Pulmonary artery endothelial cell (primary cell): Measurements from ENCODE around the gene SRGAP3. TPM values are rescaled to one million over a fixed set of nuclear protein-coding genes. Genes with fewer than 3 reads are reported as not detected.

Experiments
- DNase-seq: peaks from one replicate; pipeline ENCODE4 v3.0.0-alpha.2; 2011; ENCODE audit warnings: low read depth, low spot score
- total RNA-seq: library from RNA; depleted of rRNA; stranded (reverse); fragments of >200 nt; gene quantifications from 2 replicates; pipeline ENCODE4 v1.2.3, GENCODE V29; 2014

SRGAP3 gene
- total RNA-seq, 1 donor from 2014 or later: 0.13 TPM

- DNase-seq: no peak
These were observed 24.2 kb downstream of the SRGAP3 start for GRCh38 chr3:9225268-9225667.

DNA sequence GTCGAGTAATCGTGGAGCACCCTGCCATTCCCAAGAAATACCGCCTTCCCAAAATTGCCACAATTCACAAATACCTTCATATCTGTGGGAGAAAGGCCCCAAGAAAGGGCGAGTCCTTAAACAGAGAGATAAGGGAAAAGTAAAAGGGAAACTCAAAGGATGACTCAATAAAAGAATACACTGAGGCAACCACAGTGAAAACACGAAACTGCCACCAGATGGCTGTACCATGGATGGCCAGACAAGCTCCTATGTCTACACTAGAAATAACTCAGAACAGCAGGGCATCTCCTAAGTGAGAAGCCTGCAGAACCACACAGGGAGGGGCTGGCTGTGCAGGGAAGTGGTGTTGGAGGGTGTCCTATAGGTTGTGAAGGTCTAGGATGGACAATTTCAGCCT, 25.0 kb downstream of the SRGAP3 start:
- no peak for DNase-seq

DNA sequence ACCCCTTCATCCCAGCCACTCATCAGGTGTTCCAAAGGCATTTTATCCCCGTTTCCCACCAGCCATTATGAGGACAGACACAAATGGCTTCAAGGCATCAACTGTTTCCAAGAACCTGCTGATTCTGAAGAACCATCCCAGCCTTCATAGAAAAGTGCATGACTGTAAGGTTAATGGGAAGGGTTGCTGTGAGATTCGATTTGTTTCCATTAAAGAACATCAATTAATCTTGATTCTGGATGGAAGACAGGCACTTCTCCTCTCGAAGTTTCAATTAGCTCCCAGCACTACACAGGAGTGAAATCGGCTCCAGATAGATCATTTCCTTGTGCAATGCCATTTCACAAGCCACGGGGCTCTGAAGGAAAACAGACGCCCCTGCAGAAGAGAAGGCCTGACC, 25.8 kb downstream of the SRGAP3 start:
- DNase-seq: no peak

DNA sequence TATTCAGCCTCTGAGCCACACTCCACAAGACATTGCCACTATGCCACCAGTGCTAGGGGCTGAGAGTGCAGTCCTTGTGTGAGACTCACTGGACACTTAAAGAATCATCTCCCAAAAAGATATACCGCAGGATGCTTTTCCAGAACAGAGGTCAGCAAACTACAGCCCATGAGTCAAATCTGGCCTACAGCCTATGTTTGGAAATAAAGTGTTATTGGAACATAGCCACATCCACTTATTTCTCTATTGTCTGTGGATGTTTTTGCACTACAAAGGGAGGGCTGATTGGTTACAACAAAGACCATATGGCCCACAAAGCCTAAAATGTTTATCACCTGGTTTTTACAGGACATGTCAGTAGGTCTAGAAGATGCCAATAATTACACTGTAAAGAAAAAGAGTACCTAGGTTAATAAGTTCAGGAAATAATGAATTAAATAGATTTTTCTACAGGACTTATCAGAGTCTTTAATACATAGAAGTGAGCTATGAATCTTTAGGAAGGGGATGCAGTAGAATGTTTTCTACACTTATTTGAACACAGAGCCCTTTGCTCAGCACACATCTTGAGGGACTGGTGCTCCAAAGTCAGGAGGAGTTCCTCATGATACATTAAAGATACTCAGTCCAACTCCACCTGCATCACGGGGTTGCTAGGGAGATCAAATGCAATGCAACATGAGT, 26.3 kb downstream of the SRGAP3 start:
- DNase-seq: no peak

DNA sequence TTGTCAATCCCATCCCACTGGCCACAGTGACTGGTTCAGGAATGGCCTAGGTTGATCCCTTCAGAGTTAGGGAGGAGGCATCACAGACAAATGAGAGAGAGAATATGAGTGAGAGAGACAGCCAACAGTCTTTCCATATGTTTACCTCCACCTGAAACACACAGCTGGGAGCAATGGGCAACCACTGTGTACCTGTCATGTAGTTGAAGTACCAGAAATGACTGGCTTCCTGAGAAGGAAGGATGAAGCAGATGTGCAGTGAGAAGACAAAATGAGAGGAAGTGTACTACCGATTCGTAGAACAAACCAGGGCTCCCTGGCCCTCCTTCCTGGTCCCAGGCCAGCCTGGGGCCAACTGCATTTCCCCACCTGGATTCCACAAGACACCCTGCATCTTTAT, 27.4 kb downstream of the SRGAP3 start:
- DNase-seq: no peak

DNA sequence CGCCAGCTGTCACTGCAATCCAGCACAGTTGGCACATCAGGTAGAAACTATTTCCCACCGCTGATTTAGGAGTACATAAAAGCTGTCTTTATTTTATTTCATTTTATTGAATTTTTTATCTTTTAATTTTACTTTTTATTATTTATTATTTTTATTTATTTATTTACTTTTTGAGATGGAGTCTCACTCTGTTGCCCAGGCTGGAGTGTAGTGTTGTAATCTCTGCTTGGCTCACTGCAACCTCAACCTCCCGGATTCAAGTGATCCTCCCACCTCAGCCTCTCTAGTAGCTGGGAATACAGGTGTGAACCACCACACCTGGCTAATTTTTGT, 31.0 kb downstream of the SRGAP3 start:
- no peak for DNase-seq

- DNase-seq: no peak
These were observed 31.5 kb downstream of the SRGAP3 start for GRCh38 chr3:9217784-9218513.

DNA sequence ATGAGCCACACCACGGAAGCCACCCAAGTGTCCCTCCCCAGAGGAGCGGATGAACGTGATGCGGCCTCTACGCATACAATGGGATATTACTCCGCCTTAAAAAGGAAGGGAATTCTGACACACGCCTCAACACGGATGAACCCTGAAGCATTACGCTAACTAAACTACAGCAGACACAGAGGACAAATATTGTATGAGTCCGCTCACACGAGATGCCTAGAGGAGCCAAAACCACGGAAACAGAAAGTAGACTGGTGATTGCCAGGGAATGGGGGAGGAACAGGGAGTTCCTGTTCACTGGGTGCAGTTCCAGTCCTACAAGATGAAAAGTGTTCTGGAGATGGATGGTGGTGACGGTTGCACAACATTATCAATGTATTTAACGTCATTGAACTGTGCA, 32.7 kb downstream of the SRGAP3 start:
- DNase-seq: no peak

DNA sequence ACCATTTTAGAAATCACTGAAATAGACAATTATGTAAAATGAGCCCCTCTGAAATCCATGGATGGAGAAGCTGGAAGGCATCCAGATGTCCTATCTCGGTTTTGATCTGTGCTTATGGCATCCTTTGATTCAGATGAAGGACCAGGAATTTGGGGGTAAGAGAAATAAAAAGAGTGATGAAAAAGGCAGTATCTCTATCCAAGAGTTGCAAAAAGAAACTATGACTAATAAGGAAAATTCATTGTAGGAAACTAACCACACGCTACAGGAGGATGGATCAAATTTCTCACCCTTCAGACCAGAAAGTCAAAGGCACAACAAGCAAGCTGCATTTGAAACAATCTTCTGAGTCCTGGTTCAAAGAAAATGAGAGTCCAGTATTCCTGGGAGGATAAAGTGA, 34.8 kb downstream of the SRGAP3 start:
- no peak for DNase-seq

DNA sequence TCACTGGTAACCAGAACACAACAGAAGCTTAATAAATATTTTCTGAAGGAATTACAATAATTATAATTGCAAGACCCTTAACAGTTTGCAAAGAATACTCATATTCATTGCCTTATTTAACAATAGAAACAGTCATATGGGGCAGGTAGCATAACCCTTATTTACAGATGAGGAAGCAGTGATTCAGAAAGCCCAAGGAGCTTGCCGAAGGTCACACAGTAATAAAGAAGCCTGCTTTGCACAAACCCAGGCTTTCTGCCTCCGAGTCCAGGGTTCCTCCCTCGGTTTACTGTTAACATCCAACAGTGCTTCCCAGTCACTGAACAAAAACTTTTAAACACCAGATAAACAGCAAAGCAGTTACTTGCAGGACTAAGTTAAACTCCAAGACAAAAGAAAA, 35.3 kb downstream of the SRGAP3 start:
- no peak for DNase-seq

DNA sequence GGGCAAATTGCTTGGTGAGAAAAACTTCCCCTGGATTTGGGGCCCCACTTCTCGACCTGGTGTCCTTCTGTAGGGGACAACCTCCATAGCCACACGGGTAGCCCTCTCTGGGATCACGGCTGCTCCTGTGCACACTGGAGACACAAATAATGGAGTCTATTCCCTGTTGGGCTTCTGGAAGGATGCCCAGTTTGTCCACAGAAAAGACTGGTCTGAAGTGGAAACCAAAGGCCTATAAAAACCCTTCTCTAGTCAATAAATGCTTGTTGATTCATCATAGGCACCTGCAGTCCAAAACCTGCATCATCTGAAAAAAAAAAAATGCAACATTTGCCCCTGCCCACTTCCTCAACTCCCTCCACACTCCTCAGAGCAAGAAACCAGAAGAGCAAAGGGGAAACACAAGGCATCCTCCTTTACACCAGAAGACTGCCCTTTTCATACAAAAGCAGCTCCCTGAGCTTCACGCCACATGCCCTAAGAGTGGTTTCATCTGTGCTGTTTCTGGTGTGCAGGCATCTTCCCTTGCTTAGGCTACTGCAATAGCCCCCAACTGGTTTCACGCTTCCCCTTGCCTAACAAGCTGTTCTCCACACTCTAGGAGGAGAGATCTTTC, 36.3 kb downstream of the SRGAP3 start:
- no peak for DNase-seq

DNA sequence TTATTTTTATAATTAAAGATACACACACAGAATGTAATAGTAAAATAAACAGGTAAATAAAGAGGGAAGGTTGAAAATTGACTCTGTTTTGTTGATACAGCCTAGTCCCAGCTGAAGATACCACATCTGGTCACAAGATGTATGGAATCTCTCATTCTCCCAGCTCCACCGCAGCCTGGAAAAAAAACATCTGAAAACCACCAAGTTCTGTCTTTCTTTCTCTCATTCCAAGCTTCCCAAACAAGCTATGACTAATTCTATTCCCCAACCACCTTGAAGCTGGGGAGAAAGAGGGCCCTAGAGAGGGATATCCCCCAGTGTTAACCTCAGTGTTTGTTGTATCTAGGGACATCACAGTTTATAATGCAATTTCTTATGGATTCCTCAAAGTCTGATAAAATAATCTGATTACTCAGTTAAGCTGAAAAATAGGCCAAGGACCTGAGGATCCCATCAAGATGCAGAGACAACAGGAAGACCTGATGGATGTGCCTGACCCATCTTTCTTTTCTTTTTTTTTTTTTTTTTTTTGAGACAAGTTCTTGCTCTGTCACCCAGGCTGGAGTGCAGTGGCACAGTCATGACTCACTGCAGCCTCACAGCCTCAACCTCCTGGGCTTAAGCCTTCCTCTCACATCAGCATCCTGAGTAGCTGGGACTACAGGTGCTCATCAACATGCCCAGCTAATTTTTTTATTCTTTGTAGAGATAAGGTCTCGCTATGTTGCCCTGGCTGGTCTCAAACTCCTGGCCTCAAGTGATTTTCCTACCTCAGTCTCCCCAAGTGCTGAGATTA, 38.1 kb downstream of the SRGAP3 start:
- no peak for DNase-seq

DNA sequence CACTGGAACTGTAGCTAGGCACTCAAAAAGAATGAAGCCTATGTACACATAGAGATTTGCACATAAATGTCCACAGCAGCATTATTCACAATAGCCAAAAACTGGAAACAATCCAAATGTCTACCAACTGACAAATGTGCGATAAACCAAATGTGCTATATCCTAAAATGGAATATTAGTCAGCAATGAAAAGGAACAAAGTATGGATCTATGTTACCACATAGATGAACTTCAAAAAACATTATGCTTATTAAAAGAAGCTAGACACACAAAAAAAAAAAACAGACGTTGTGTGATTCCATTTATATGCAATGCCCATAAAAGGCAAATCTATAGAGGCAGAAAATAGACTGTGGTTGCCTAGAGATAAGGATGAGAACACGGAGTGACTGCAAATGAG, 39.7 kb downstream of the SRGAP3 start:
- no peak for DNase-seq

GRCh38 chr3:9208605-9209152, 40.8 kb downstream of the SRGAP3 start:
- no peak for DNase-seq

DNA sequence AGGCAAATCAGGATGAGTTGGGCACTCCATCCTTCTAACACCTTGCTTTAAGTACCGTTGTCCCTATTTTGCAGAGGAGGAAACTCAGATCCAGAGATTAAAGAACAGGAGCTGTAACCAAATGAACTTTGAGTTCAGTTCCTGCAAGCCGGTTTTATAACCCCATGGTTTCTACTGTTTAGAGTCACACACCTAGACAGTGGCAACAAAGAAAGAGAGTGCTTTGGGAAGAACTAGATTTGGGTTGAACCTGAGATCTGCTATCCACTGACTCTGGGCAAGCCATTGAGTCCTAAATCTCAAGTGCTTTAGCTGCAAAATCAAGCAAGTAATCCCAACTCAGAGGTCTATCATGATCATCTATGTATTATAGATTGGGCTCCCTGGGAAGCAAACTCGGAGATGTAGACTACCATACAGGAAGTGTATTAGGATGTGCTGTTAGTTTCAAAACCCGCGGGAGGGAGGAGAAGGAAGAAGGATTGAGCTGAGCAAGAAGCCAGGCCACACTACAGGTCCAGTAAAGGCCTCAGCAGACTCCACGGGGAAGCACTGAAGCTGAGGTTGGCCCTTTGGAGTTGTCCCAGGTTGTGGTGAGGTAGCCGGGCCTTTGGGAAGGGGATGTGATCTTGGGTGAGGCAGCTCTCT, 42.2 kb downstream of the SRGAP3 start:
- DNase-seq: no peak

GRCh38 chr3:9206287-9206686, 43.2 kb downstream of the SRGAP3 start:
- no peak for DNase-seq

GRCh38 chr3:9205345-9206143, 43.9 kb downstream of the SRGAP3 start:
- no peak for DNase-seq

GRCh38 chr3:9204253-9204992, 45.0 kb downstream of the SRGAP3 start:
- DNase-seq: no peak

- no peak for DNase-seq
These were observed 46.1 kb downstream of the SRGAP3 start for GRCh38 chr3:9203317-9203716.

GRCh38 chr3:9202546-9202945, 46.9 kb downstream of the SRGAP3 start:
- no peak for DNase-seq
